Spleen (tissue), 11 donors: ENCODE results near the gene TRAF1. TPM values are rescaled to one million over a fixed set of nuclear protein-coding genes. Genes with fewer than 3 reads are reported as not detected.
A peak's percentile ranks its signal among the peaks of the same experiment; 100 is the strongest.

Source experiments
- DNase-seq: peaks from one replicate; pipeline ENCODE4 v3.0.0-alpha.2; 2020
- H3K27ac ChIP-seq, 8 donors: fragments of 200-600 bp; sonication (generic) in 7 of 8; 1 replicate in 4 of 8; 2 replicates in 4 of 8; pipeline versions ENCODE4 v1.5.0 to v1.8.0; 2016 to 2021; ENCODE audit warnings: inconsistent platforms in 4 of 8, mild to moderate bottlenecking in 4 of 8, moderate library complexity in 1 of 8
- H3K27me3 ChIP-seq, 7 donors: fragments of 200-600 bp; sonication (generic) in 6 of 7; replicated peaks in 1 of 7; 1 replicate in 4 of 7; 2 replicates in 3 of 7; pipeline versions ENCODE4 v1.5.0 to v1.8.0; 2016 to 2021; ENCODE audit warnings: inconsistent platforms in 3 of 7, mild to moderate bottlenecking in 1 of 7
- H3K36me3 ChIP-seq, 6 donors: fragments of 200-600 bp; sonication (generic) in 5 of 6; 1 replicate in 4 of 6; 2 replicates in 2 of 6; pipeline versions ENCODE4 v1.5.0 to v1.8.0; 2016 to 2021; ENCODE audit warnings: inconsistent platforms in 2 of 6
- H3K4me1 ChIP-seq, 6 donors: fragments of 200-600 bp; sonication (generic) in 5 of 6; 1 replicate in 3 of 6; 2 replicates in 3 of 6; pipeline versions ENCODE4 v1.5.0 to v1.8.0; 2016 to 2021; ENCODE audit warnings: inconsistent platforms in 3 of 6
- H3K4me3 ChIP-seq, 8 donors: fragments of 200-600 bp; sonication (generic) in 7 of 8; 1 replicate in 4 of 8; 2 replicates in 4 of 8; pipeline versions ENCODE4 v1.5.0 to v1.8.0; 2016 to 2021; ENCODE audit warnings: inconsistent platforms in 4 of 8, mild to moderate bottlenecking in 4 of 8, moderate library complexity in 2 of 8
- H3K9me3 ChIP-seq, 8 donors: fragments of 200-600 bp; sonication (generic) in 7 of 8; 1 replicate in 4 of 8; 2 replicates in 4 of 8; pipeline versions ENCODE4 v1.5.0 to v1.8.0; 2016 to 2021; ENCODE audit warnings: inconsistent platforms in 4 of 8
- CTCF ChIP-seq, 11 experiments: fragments of 200-600 bp in 7 of 11; fragments of 450-650 bp in 4 of 11; sonication (generic) in 4 of 11; IDR thresholded peaks in 8 of 11; conservative IDR thresholded peaks in 3 of 11; 1 replicate in 7 of 11; 2 replicates in 4 of 11; pipeline versions ENCODE4 v1.4.0 to v1.8.0; 2016 to 2021; ENCODE audit warnings: antibody characterized with exemption in 11 of 11, inconsistent platforms in 4 of 11, mild to moderate bottlenecking in 1 of 11
- POLR2A ChIP-seq, 3 donors: fragments of 450-650 bp; IDR thresholded peaks; one replicate each; pipeline ENCODE4 v1.5.1; 2017; ENCODE audit warnings: antibody characterized with exemption in 3 of 3, mild to moderate bottlenecking in 1 of 3
- POLR2AphosphoS5 ChIP-seq, 3 donors: sonication (generic); formaldehyde crosslinking; IDR thresholded peaks; one replicate each; pipeline ENCODE4 v1.5.1; 2017; ENCODE audit warnings: antibody characterized with exemption in 3 of 3
- WGBS, 5 donors: extraction: QIAGEN DNeasy Blood & Tissue Kit in 3 of 5; methylation state at CpG; one replicate each; pipeline versions ENCODE4 v1.1.5 to v1.1.7; 2013 to 2018; 5-methylcytosine and 5-hydroxymethylcytosine counted together
- intact Hi-C: fragments of 100-400 bp; cut with DNase I; formaldehyde crosslinking; loops from one replicate; pipeline ENCODE4 v1.15.0; 2023; ENCODE audit warnings: low total_unique reads
- polyA plus RNA-seq, 3 donors: library from polyadenylated mRNA; stranded (reverse); fragments of 200-250 nt; gene quantifications; one replicate each; pipeline ENCODE4 v1.2.1, GENCODE V29; 2013
- total RNA-seq, 7 donors: library from RNA; depleted of rRNA in 3 of 7; stranded (reverse); fragments of >200 nt in 3 of 7; fragmentation: NEBNext Ultra II Directional in 4 of 7; extraction: Animal tissue kit (Norgen Biotek cat#: 25700) in 4 of 7; gene quantifications; one replicate each; pipeline versions ENCODE4 v1.1.0 to v1.2.1, GENCODE V29; 2016 to 2021
- donor health status: healthy with polysubstance abuse.
- donor health status: DM: no; HTN: no; CAD: no; lungs with moderate emphysema.
- donor health status: DM: no; HTN: no; CAD: no.
- donor health status: Bipolar disorder and iron deficiency.
- donor health status: healthy.
- donor health status: DM: no; HTN: no; CAD: no.
- donor health status: DM: yes; HTN: yes; CAD: no.

TRAF1 gene
- total and polyA plus RNA-seq, 10 donors = 8.6 to 29.2 (median 14.1) TPM

DNA sequence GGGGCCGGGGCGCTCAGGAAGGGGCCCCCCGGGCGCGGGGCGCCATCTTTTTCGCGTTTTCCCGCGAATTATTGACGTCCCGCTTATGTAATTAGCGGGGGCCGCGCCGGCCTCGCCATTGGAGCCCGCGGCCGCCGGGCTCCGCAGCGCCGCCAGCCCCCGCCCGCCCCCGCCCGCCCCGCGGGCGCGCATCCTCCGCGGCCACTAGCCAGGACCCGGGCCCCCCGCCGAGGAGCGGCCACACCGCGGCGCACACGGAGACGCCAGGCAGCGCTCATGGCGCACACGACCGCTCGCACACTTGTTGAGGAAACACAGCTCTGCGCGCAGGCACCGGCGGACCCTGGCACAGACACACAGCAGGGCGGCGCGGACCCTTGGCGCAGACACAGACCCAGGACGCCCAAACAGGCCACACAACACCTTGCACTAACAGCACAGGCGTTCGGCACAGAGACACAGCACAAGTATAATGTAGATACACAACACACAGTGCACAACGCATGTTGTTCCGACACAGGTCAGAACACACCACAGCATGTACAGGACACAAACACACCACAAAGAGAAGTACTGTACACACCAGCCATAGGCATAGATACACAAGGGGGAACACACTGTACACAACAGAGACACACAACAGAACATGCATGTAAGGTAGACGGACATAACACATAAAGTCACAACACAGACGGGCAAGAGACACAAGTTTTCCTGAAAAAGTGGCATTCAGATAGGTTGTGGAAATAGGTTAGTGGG is 49.1 kb downstream of the TRAF1 start:
- H3K27ac ChIP-seq = peak overlapping the region; percentile 89 to 98 (median 94)
- TF ChIP-seq POLR2AphosphoS5 (IDR thresholded peaks at IDR 0.05) (peak; percentile 73 to 84 (median 84)), CTCF (IDR thresholded peaks at IDR 0.05 in 8 of 11, conservative IDR thresholded peaks at IDR 0.05 in 3 of 11) (peak in 4 of 11 experiments; percentile 11 to 29 (median 12)), POLR2A (IDR thresholded peaks at IDR 0.05) (no peak)
- H3K27me3 ChIP-seq = no peaks in the 10 kb centered on the region
- WGBS, 5 donors = 1 to 4% (median 1%) methylated on average over 6 to 63 of the region's 63 CpGs
- H3K36me3 ChIP-seq = peaks cover 0 to 22% (median 10%) of the 10 kb centered on the region in 6 donors
- peak; percentile 93 for DNase-seq
- H3K4me1 ChIP-seq = peaks cover 15 to 82% (median 37%) of the 10 kb centered on the region in 6 donors
- intact Hi-C loops = no loop called here
- H3K9me3 ChIP-seq = no peaks in the 10 kb centered on the region
- H3K4me3 ChIP-seq = peak overlapping the region; percentile 32 to 89 (median 72)

DNA sequence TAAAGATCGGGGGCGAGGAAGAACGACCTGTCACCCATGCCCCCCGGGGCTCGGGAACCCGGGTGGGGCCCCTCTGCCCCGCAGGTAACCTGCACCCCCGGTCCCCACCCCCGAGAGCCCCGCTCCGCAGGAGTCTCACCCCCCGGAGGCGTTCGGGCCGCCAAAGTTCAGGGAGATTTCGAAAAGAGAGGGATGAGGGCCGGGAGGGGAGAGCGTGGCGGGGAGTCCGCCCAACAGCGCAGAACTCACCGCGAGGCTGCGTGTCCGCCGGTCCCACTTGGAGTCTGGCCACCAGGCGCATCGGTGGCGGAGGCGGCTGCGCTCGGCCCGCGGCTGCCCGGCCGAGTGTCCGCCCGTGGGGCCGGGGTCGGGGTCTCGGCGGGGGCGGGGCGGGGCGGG is 49.8 kb downstream of the TRAF1 start, which contains the start of gene PHF19:
TSS of gene PHF19 (minus strand) at position 347 of the 399 bp plus-strand sequence. CDS start 2,447 bp downstream, outside the sequence.
- TF ChIP-seq POLR2AphosphoS5 (IDR thresholded peaks at IDR 0.05) (no peak), CTCF (IDR thresholded peaks at IDR 0.05 in 8 of 11, conservative IDR thresholded peaks at IDR 0.05 in 3 of 11) (no peak), POLR2A (IDR thresholded peaks at IDR 0.05) (no peak)
- Histone ChIP-seq H3K4me3 (peak within 1 kb of the TSS; percentile 65 to 89 (median 72)), H3K36me3 (peaks cover 0 to 28% (median 15%) of the 10 kb centered on the region in 6 donors), H3K9me3 (no peaks in the 10 kb centered on the region), H3K4me1 (peaks cover 15 to 76% (median 37%) of the 10 kb centered on the region in 6 donors), H3K27ac (peak within 1 kb of the TSS; percentile 89 to 98 (median 94)), H3K27me3 (no peaks in the 10 kb centered on the region)
- peak; percentile 86 for DNase-seq
- intact Hi-C loops = no loop called here
- WGBS, 5 donors = 0 to 1% (median 0%) methylated on average over 7 to 45 of the region's 45 CpGs

GRCh38 chr9:120875954-120876841 is 50.4 kb downstream of the TRAF1 start:
- no peaks in the 10 kb centered on the region for H3K9me3 ChIP-seq
- peaks cover 15 to 69% (median 37%) of the 10 kb centered on the region in 6 donors for H3K4me1 ChIP-seq
- intact Hi-C loops = no loop called here
- H3K27ac ChIP-seq = peak overlapping the region; percentile 89 to 98 (median 94)
- TF ChIP-seq CTCF (IDR thresholded peaks at IDR 0.05 in 8 of 11, conservative IDR thresholded peaks at IDR 0.05 in 3 of 11) = peak in 5 of 11 experiments; percentile 3 to 40 (median 29)
- peak; percentile 76 to 86 (median 81) for TF ChIP-seq POLR2AphosphoS5 (IDR thresholded peaks at IDR 0.05)
- TF ChIP-seq POLR2A (IDR thresholded peaks at IDR 0.05) = no peak
- peak; percentile 93 for DNase-seq
- WGBS, 5 donors = 2 to 5% (median 3%) methylated on average over 31 to 65 of the region's 65 CpGs
- H3K27me3 ChIP-seq = no peaks in the 10 kb centered on the region
- H3K36me3 ChIP-seq = peaks cover 0 to 33% (median 16%) of the 10 kb centered on the region in 6 donors
- peak overlapping the region; percentile 65 to 89 (median 72) for H3K4me3 ChIP-seq
